Lower leg skin (tissue), 3 donors: Measurements from ENCODE around the gene CARD10.

Experiments used
- POLR2A ChIP-seq, 2 donors: fragments of 450-650 bp; IDR thresholded peaks; one replicate each; pipeline ENCODE4 v1.6.1; 2016 to 2017; ENCODE audit warnings: antibody characterized with exemption in 2 of 2, mild to moderate bottlenecking in 1 of 2, moderate library complexity in 1 of 2
- TF ChIP-seq, protein P1 (sequence below), 3 donors: fragments of 450-650 bp; IDR thresholded peaks; one replicate each; pipeline ENCODE4 v1.5.1; 2016; ENCODE audit warnings: antibody characterized with exemption in 3 of 3, mild to moderate bottlenecking in 3 of 3, moderate library complexity in 2 of 3

DNA sequence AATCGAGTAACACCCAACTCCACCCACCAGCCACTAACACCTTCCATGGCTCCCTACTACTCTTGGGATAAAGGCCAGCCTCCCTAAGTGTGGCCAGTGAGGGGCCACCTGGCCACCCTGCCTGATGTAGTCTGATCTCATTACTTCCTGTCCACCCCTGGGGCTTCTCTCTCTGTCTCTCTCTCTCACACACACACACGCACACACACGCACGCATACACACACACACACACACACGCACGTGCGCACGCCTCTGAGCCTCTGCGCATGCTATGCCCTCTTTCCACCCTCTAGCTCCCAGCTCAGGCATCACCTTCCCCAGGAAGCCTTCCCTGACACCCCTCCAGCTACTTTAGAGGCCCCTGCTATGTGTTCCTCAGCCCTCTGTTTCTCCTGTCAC is 37.0 kb downstream of the CARD10 start:
- TF ChIP-seq, protein P1, sequence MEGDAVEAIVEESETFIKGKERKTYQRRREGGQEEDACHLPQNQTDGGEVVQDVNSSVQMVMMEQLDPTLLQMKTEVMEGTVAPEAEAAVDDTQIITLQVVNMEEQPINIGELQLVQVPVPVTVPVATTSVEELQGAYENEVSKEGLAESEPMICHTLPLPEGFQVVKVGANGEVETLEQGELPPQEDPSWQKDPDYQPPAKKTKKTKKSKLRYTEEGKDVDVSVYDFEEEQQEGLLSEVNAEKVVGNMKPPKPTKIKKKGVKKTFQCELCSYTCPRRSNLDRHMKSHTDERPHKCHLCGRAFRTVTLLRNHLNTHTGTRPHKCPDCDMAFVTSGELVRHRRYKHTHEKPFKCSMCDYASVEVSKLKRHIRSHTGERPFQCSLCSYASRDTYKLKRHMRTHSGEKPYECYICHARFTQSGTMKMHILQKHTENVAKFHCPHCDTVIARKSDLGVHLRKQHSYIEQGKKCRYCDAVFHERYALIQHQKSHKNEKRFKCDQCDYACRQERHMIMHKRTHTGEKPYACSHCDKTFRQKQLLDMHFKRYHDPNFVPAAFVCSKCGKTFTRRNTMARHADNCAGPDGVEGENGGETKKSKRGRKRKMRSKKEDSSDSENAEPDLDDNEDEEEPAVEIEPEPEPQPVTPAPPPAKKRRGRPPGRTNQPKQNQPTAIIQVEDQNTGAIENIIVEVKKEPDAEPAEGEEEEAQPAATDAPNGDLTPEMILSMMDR (IDR thresholded peaks at IDR 0.05): no peak
- no peak for TF ChIP-seq POLR2A (IDR thresholded peaks at IDR 0.05)
